ENCODE results near the gene ZMYM4.

ZMYM4 gene

GRCh38 chr1:35452106-35452774, 183.7 kb downstream of the ZMYM4 start:
- no peak overlapping the region for H3K4me3 ChIP-seq (replicated peaks in 1 of 2; ENCODE audit: low read depth in 2 of 2, low read length in 2 of 2)
- DNase-seq (ENCODE audit: low read depth in 2 of 2), result peak; percentile 85 to 94
- peak; percentile 20 for TF ChIP-seq CTCF (IDR thresholded peaks at IDR 0.05; ENCODE audit: low read depth, low read length)

GRCh38 chr1:35453031-35453430, 184.5 kb downstream of the ZMYM4 start:
- DNase-seq (ENCODE audit: low read depth in 2 of 2), result no peak
- TF ChIP-seq CTCF (IDR thresholded peaks at IDR 0.05; ENCODE audit: low read depth, low read length), result no peak
- no peak overlapping the region for H3K4me3 ChIP-seq (replicated peaks in 1 of 2; ENCODE audit: low read depth in 2 of 2, low read length in 2 of 2)

- TF ChIP-seq CTCF (IDR thresholded peaks at IDR 0.05; ENCODE audit: low read depth, low read length), result no peak
- DNase-seq (ENCODE audit: low read depth in 2 of 2), result no peak
- no peak overlapping the region for H3K4me3 ChIP-seq (replicated peaks in 1 of 2; ENCODE audit: low read depth in 2 of 2, low read length in 2 of 2)
These were observed 185.7 kb downstream of the ZMYM4 start for GRCh38 chr1:35454176-35454575.

- no peak overlapping the region for H3K4me3 ChIP-seq (replicated peaks in 1 of 2; ENCODE audit: low read depth in 2 of 2, low read length in 2 of 2)
- TF ChIP-seq CTCF (IDR thresholded peaks at IDR 0.05; ENCODE audit: low read depth, low read length), result peak; percentile 49
- peak; percentile 75 to 95 for DNase-seq (ENCODE audit: low read depth in 2 of 2)
These were observed 186.1 kb downstream of the ZMYM4 start for GRCh38 chr1:35454616-35455015.

GRCh38 chr1:35460796-35461195, 192.3 kb downstream of the ZMYM4 start:
- no peak for TF ChIP-seq CTCF (IDR thresholded peaks at IDR 0.05; ENCODE audit: low read depth, low read length)
- no peak for DNase-seq (ENCODE audit: low read depth in 2 of 2)
- no peak overlapping the region for H3K4me3 ChIP-seq (replicated peaks in 1 of 2; ENCODE audit: low read depth in 2 of 2, low read length in 2 of 2)

GRCh38 chr1:35461966-35462651, 193.6 kb downstream of the ZMYM4 start:
- TF ChIP-seq CTCF (IDR thresholded peaks at IDR 0.05; ENCODE audit: low read depth, low read length), result no peak
- DNase-seq (ENCODE audit: low read depth in 2 of 2), result no peak
- H3K4me3 ChIP-seq (replicated peaks in 1 of 2; ENCODE audit: low read depth in 2 of 2, low read length in 2 of 2), result no peak overlapping the region

Measured in cardiac fibroblast (primary cell).